Measurements from ENCODE around the gene BTRC.

BTRC gene

GRCh38 chr10:101568054-101568745 lies 214.2 kb downstream of the BTRC start:
- peaks cover 82% of the 10 kb centered on the region for H3K27me3 ChIP-seq (ENCODE audit: control insufficient read depth, insufficient read depth, low read length)
- no peaks in the 10 kb centered on the region for H3K4me1 ChIP-seq (ENCODE audit: control insufficient read depth, low read depth, low read length)
- no peaks in the 10 kb centered on the region for H3K9me3 ChIP-seq (ENCODE audit: control insufficient read depth, low read depth, low read length)
- H3K27ac ChIP-seq (ENCODE audit: low read length), result no peak overlapping the region
- H3K36me3 ChIP-seq (ENCODE audit: control insufficient read depth, low read depth, low read length), result no peaks in the 10 kb centered on the region
- H3K9ac ChIP-seq (ENCODE audit: low read length), result no peak overlapping the region
- H3K4me3 ChIP-seq (ENCODE audit: low read length), result no peak overlapping the region

- no peak overlapping the region for H3K27ac ChIP-seq (ENCODE audit: low read length)
- H3K9ac ChIP-seq (ENCODE audit: low read length), result no peak overlapping the region
- H3K9me3 ChIP-seq (ENCODE audit: control insufficient read depth, low read depth, low read length), result no peaks in the 10 kb centered on the region
- peak overlapping the region; percentile 72 for H3K4me3 ChIP-seq (ENCODE audit: low read length)
- H3K27me3 ChIP-seq (ENCODE audit: control insufficient read depth, insufficient read depth, low read length), result peaks cover 80% of the 10 kb centered on the region
- no peaks in the 10 kb centered on the region for H3K4me1 ChIP-seq (ENCODE audit: control insufficient read depth, low read depth, low read length)
- no peaks in the 10 kb centered on the region for H3K36me3 ChIP-seq (ENCODE audit: control insufficient read depth, low read depth, low read length)
Measured at GRCh38 chr10:101569323-101569621, 215.3 kb downstream of the BTRC start.

GRCh38 chr10:101569622-101570427 lies 215.9 kb downstream of the BTRC start:
- Histone ChIP-seq H3K27me3 (ENCODE audit: control insufficient read depth, insufficient read depth, low read length) (peaks cover 80% of the 10 kb centered on the region), H3K4me3 (ENCODE audit: low read length) (peak overlapping the region; percentile 72), H3K27ac (ENCODE audit: low read length) (no peak overlapping the region), H3K4me1 (ENCODE audit: control insufficient read depth, low read depth, low read length) (no peaks in the 10 kb centered on the region), H3K9ac (ENCODE audit: low read length) (peak overlapping the region; percentile 10), H3K36me3 (ENCODE audit: control insufficient read depth, low read depth, low read length) (no peaks in the 10 kb centered on the region), H3K9me3 (ENCODE audit: control insufficient read depth, low read depth, low read length) (no peaks in the 10 kb centered on the region)

- Histone ChIP-seq H3K4me1 (ENCODE audit: control insufficient read depth, low read depth, low read length) (no peaks in the 10 kb centered on the region), H3K27me3 (ENCODE audit: control insufficient read depth, insufficient read depth, low read length) (peaks cover 73% of the 10 kb centered on the region), H3K27ac (ENCODE audit: low read length) (no peak overlapping the region), H3K36me3 (ENCODE audit: control insufficient read depth, low read depth, low read length) (no peaks in the 10 kb centered on the region), H3K4me3 (ENCODE audit: low read length) (peak overlapping the region; percentile 72), H3K9ac (ENCODE audit: low read length) (no peak overlapping the region), H3K9me3 (ENCODE audit: control insufficient read depth, low read depth, low read length) (no peaks in the 10 kb centered on the region)
Measured at GRCh38 chr10:101570428-101571270, 216.7 kb downstream of the BTRC start.

GRCh38 chr10:101571271-101571925 lies 217.4 kb downstream of the BTRC start:
- H3K4me1 ChIP-seq (ENCODE audit: control insufficient read depth, low read depth, low read length), result no peaks in the 10 kb centered on the region
- H3K36me3 ChIP-seq (ENCODE audit: control insufficient read depth, low read depth, low read length), result no peaks in the 10 kb centered on the region
- peaks cover 65% of the 10 kb centered on the region for H3K27me3 ChIP-seq (ENCODE audit: control insufficient read depth, insufficient read depth, low read length)
- no peak overlapping the region for H3K9ac ChIP-seq (ENCODE audit: low read length)
- H3K4me3 ChIP-seq (ENCODE audit: low read length), result no peak overlapping the region
- no peak overlapping the region for H3K27ac ChIP-seq (ENCODE audit: low read length)
- H3K9me3 ChIP-seq (ENCODE audit: control insufficient read depth, low read depth, low read length), result no peaks in the 10 kb centered on the region

- Histone ChIP-seq H3K27me3 (ENCODE audit: control insufficient read depth, insufficient read depth, low read length) (peaks cover 58% of the 10 kb centered on the region), H3K9ac (ENCODE audit: low read length) (no peak overlapping the region), H3K27ac (ENCODE audit: low read length) (no peak overlapping the region)
Measured at GRCh38 chr10:101572126-101572525, 218.2 kb downstream of the BTRC start.

GRCh38 chr10:101572785-101573184 lies 218.8 kb downstream of the BTRC start:
- H3K4me3 ChIP-seq (ENCODE audit: low read length), result no peak overlapping the region
- H3K9me3 ChIP-seq (ENCODE audit: control insufficient read depth, low read depth, low read length), result no peaks in the 10 kb centered on the region
- no peak overlapping the region for H3K27ac ChIP-seq (ENCODE audit: low read length)
- no peaks in the 10 kb centered on the region for H3K4me1 ChIP-seq (ENCODE audit: control insufficient read depth, low read depth, low read length)
- peaks cover 51% of the 10 kb centered on the region for H3K27me3 ChIP-seq (ENCODE audit: control insufficient read depth, insufficient read depth, low read length)
- no peaks in the 10 kb centered on the region for H3K36me3 ChIP-seq (ENCODE audit: control insufficient read depth, low read depth, low read length)
- no peak overlapping the region for H3K9ac ChIP-seq (ENCODE audit: low read length)

More at GRCh38 chr10:101572126-101572525, 218.2 kb downstream of the BTRC start:
- Histone ChIP-seq H3K36me3 (ENCODE audit: control insufficient read depth, low read depth, low read length) (no peaks in the 10 kb centered on the region), H3K9me3 (ENCODE audit: control insufficient read depth, low read depth, low read length) (no peaks in the 10 kb centered on the region), H3K4me1 (ENCODE audit: control insufficient read depth, low read depth, low read length) (no peaks in the 10 kb centered on the region), H3K4me3 (ENCODE audit: low read length) (no peak overlapping the region)

GRCh38 chr10:101573885-101574753 lies 220.2 kb downstream of the BTRC start:
- Histone ChIP-seq H3K4me1 (ENCODE audit: control insufficient read depth, low read depth, low read length) (no peaks in the 10 kb centered on the region), H3K27ac (ENCODE audit: low read length) (no peak overlapping the region), H3K36me3 (ENCODE audit: control insufficient read depth, low read depth, low read length) (no peaks in the 10 kb centered on the region), H3K4me3 (ENCODE audit: low read length) (no peak overlapping the region), H3K9ac (ENCODE audit: low read length) (no peak overlapping the region), H3K9me3 (ENCODE audit: control insufficient read depth, low read depth, low read length) (no peaks in the 10 kb centered on the region), H3K27me3 (ENCODE audit: control insufficient read depth, insufficient read depth, low read length) (peaks cover 38% of the 10 kb centered on the region)

GRCh38 chr10:101575091-101575490 lies 221.1 kb downstream of the BTRC start:
- Histone ChIP-seq H3K9me3 (ENCODE audit: control insufficient read depth, low read depth, low read length) (no peaks in the 10 kb centered on the region), H3K36me3 (ENCODE audit: control insufficient read depth, low read depth, low read length) (peaks cover 5% of the 10 kb centered on the region), H3K27me3 (ENCODE audit: control insufficient read depth, insufficient read depth, low read length) (peaks cover 29% of the 10 kb centered on the region), H3K4me3 (ENCODE audit: low read length) (no peak overlapping the region), H3K9ac (ENCODE audit: low read length) (no peak overlapping the region), H3K4me1 (ENCODE audit: control insufficient read depth, low read depth, low read length) (no peaks in the 10 kb centered on the region), H3K27ac (ENCODE audit: low read length) (no peak overlapping the region)

- H3K9ac ChIP-seq (ENCODE audit: low read length), result no peak overlapping the region
- no peak overlapping the region for H3K4me3 ChIP-seq (ENCODE audit: low read length)
- peaks cover 5% of the 10 kb centered on the region for H3K36me3 ChIP-seq (ENCODE audit: control insufficient read depth, low read depth, low read length)
- H3K4me1 ChIP-seq (ENCODE audit: control insufficient read depth, low read depth, low read length), result peaks cover 3% of the 10 kb centered on the region
- peaks cover 26% of the 10 kb centered on the region for H3K27me3 ChIP-seq (ENCODE audit: control insufficient read depth, insufficient read depth, low read length)
- no peak overlapping the region for H3K27ac ChIP-seq (ENCODE audit: low read length)
- no peaks in the 10 kb centered on the region for H3K9me3 ChIP-seq (ENCODE audit: control insufficient read depth, low read depth, low read length)
Measured at GRCh38 chr10:101575580-101576210, 221.7 kb downstream of the BTRC start.

Measured in iPS-18a (cell line).